HL-60/S4 treated with phorbol 12-myristate 13-acetate at 8.2 ng/mL for 4 days and 3 days (cell line): Measurements from ENCODE around the gene PPP1R14C.
"Not testable (repeated sequence)": the region's sequence is repeated elsewhere in the genome, so short reads cannot be mapped to it uniquely, and the experiment has no call there.

Experiments
- in situ Hi-C: fragments of 300-500 bp; cut with MboI; formaldehyde crosslinking; loops from 2 replicates; pipeline ENCODE4 v1.15.0; 2022; ENCODE audit warnings: low sequenced_read_pairs

The PPP1R14C gene

GRCh38 chr6:150137711-150138110 lies 5.1 kb upstream of the PPP1R14C start:
- in situ Hi-C loops, result not testable (repeated sequence)

- in situ Hi-C loops, result no loop called here
Measured at GRCh38 chr6:150138638-150139037, 4.2 kb upstream of the PPP1R14C start.

GRCh38 chr6:150139533-150139932 lies 3.3 kb upstream of the PPP1R14C start:
- in situ Hi-C loops, result no loop called here

- in situ Hi-C loops, result no loop called here
Measured at GRCh38 chr6:150140236-150140969, 2.4 kb upstream of the PPP1R14C start.

- in situ Hi-C loops, result no loop called here
Measured at GRCh38 chr6:150142097-150142669, 661 bp upstream of the PPP1R14C start.

- in situ Hi-C loops, result no loop called here
Measured at GRCh38 chr6:150143516-150144293, 861 bp downstream of the PPP1R14C start.

GRCh38 chr6:150144294-150144868 lies 1.5 kb downstream of the PPP1R14C start:
- in situ Hi-C loops, result no loop called here

GRCh38 chr6:150145427-150145826 lies 2.6 kb downstream of the PPP1R14C start:
- in situ Hi-C loops, result no loop called here

- in situ Hi-C loops, result no loop called here
Measured at GRCh38 chr6:150145830-150146229, 3.0 kb downstream of the PPP1R14C start.

- in situ Hi-C loops, result no loop called here
Measured at GRCh38 chr6:150146436-150146835, 3.6 kb downstream of the PPP1R14C start.

GRCh38 chr6:150149146-150149545 lies 6.3 kb downstream of the PPP1R14C start:
- in situ Hi-C loops, result no loop called here

GRCh38 chr6:150150458-150150820 lies 7.6 kb downstream of the PPP1R14C start:
- in situ Hi-C loops, result no loop called here

GRCh38 chr6:150150821-150151646 lies 8.2 kb downstream of the PPP1R14C start:
- in situ Hi-C loops, result no loop called here

GRCh38 chr6:150152891-150153876 lies 10.3 kb downstream of the PPP1R14C start:
- in situ Hi-C loops, result no loop called here

GRCh38 chr6:150153905-150154492 lies 11.2 kb downstream of the PPP1R14C start:
- in situ Hi-C loops, result no loop called here

- in situ Hi-C loops, result no loop called here
Measured at GRCh38 chr6:150156460-150156859, 13.6 kb downstream of the PPP1R14C start.

GRCh38 chr6:150157081-150157480 lies 14.2 kb downstream of the PPP1R14C start:
- in situ Hi-C loops, result no loop called here

- in situ Hi-C loops, result no loop called here
Measured at GRCh38 chr6:150159757-150160156, 16.9 kb downstream of the PPP1R14C start.

GRCh38 chr6:150163970-150164369 lies 21.1 kb downstream of the PPP1R14C start:
- in situ Hi-C loops, result no loop called here
